Tibial nerve (tissue), 4 donors: Measurements from ENCODE around the gene SFMBT1. TPM values are rescaled to one million over a fixed set of nuclear protein-coding genes. Genes with fewer than 3 reads are reported as not detected.

ENCODE experiments used
- DNase-seq, 2 donors: peaks; one replicate each; pipeline ENCODE4 v3.0.0-alpha.2; 2019; ENCODE audit warnings: low spot score in 2 of 2
- H3K27ac ChIP-seq, 4 donors: fragments of 200-600 bp; sonication (generic) in 3 of 4; one replicate each; pipeline ENCODE4 v1.5.1; 2017 to 2019; ENCODE audit warnings: mild to moderate bottlenecking in 1 of 4
- H3K27me3 ChIP-seq, 2 donors: fragments of 200-600 bp; sonication (generic) in 1 of 2; one replicate each; pipeline versions ENCODE4 v1.5.1 to v1.6.0; 2017 to 2019
- H3K36me3 ChIP-seq, 3 donors: fragments of 200-600 bp; sonication (generic); one replicate each; pipeline ENCODE4 v1.5.1; 2018 to 2019
- H3K4me1 ChIP-seq, 4 donors: fragments of 200-600 bp; sonication (generic) in 3 of 4; one replicate each; pipeline ENCODE4 v1.5.1; 2017 to 2019
- H3K4me3 ChIP-seq, 4 donors: fragments of 200-600 bp; sonication (generic) in 3 of 4; one replicate each; pipeline ENCODE4 v1.5.1; 2017 to 2019; ENCODE audit warnings: mild to moderate bottlenecking in 1 of 4, moderate library complexity in 1 of 4
- H3K9me3 ChIP-seq, 4 donors: fragments of 200-600 bp; sonication (generic) in 3 of 4; one replicate each; pipeline ENCODE4 v1.5.1; 2017 to 2019
- CTCF ChIP-seq, 5 experiments: fragments of 200-600 bp in 3 of 5; fragments of 450-650 bp in 2 of 5; sonication (generic) in 3 of 5; IDR thresholded peaks; one replicate each; pipeline ENCODE4 v1.5.1; 2016 to 2019; ENCODE audit warnings: antibody characterized with exemption in 5 of 5, mild to moderate bottlenecking in 3 of 5, moderate library complexity in 2 of 5
- EP300 ChIP-seq, 2 donors: sonication (generic); formaldehyde crosslinking; IDR thresholded peaks; one replicate each; pipeline ENCODE4 v1.6.1; 2017; ENCODE audit warnings: antibody characterized with exemption in 2 of 2, mild to moderate bottlenecking in 1 of 2
- POLR2A ChIP-seq, 2 donors: fragments of 450-650 bp; IDR thresholded peaks; one replicate each; pipeline ENCODE4 v1.6.1; 2017; ENCODE audit warnings: antibody characterized with exemption in 2 of 2, mild to moderate bottlenecking in 2 of 2, moderate library complexity in 2 of 2
- WGBS, 2 donors: methylation state at CpG; one replicate each; pipeline ENCODE4 v1.1.5; 2018; 5-methylcytosine and 5-hydroxymethylcytosine counted together
- total RNA-seq, 4 donors: library from RNA; depleted of rRNA; stranded (reverse); fragments of >200 nt; gene quantifications; one replicate each; pipeline ENCODE4 v1.1.0, GENCODE V29; 2016

The SFMBT1 gene
- total RNA-seq, 4 donors from 2014 or later = 15.5 to 31.2 (median 18.2) TPM

- 56 to 57% methylated on average over 3 of the region's 3 CpGs for WGBS, 2 donors
- TF ChIP-seq EP300 (IDR thresholded peaks at IDR 0.05) (no peak), POLR2A (IDR thresholded peaks at IDR 0.05) (no peak), CTCF (IDR thresholded peaks at IDR 0.05) (no peak)
- Histone ChIP-seq H3K4me1 (peaks cover 0 to 21% (median 11%) of the 10 kb centered on the region in 4 donors), H3K36me3 (no peaks in the 10 kb centered on the region), H3K27ac (no peak overlapping the region), H3K27me3 (no peaks in the 10 kb centered on the region), H3K9me3 (no peaks in the 10 kb centered on the region), H3K4me3 (no peak overlapping the region)
- no peak for DNase-seq
These were observed 58.9 kb downstream of the SFMBT1 start for GRCh38 chr3:52986938-52987337.

DNA sequence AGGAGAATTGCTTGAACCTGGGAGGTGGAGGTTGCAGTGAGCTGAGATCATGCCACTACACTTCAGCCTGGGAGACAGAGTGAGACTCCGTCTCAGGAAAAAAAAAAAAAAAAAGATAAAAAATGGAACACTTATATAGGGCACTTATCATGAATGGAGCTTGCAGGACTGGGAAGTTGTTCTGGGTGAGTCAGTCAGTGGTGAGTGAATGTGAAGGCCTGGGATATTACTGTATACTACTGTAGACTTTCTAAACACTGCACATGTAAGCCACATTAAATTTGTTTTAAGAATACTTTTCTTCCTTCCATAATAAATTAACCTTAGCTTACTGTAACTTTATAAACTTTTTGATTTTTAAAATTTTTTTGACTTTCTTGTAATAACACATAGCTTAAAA lies 59.8 kb downstream of the SFMBT1 start:
- Histone ChIP-seq H3K36me3 (no peaks in the 10 kb centered on the region), H3K4me3 (no peak overlapping the region), H3K9me3 (no peaks in the 10 kb centered on the region), H3K27me3 (no peaks in the 10 kb centered on the region), H3K27ac (no peak overlapping the region), H3K4me1 (peaks cover 0 to 21% (median 11%) of the 10 kb centered on the region in 4 donors)
- TF ChIP-seq CTCF (IDR thresholded peaks at IDR 0.05) = no peak
- no peak for TF ChIP-seq EP300 (IDR thresholded peaks at IDR 0.05)
- TF ChIP-seq POLR2A (IDR thresholded peaks at IDR 0.05) = no peak
- no peak for DNase-seq
- WGBS, 2 donors = 71 to 77% methylated on average over 1 of the region's 1 CpG

GRCh38 chr3:52983828-52984227 lies 62.0 kb downstream of the SFMBT1 start:
- H3K27ac ChIP-seq = peak overlapping the region in 2 of 4 donors; percentile 55 to 63

GRCh38 chr3:52983336-52983807 lies 62.5 kb downstream of the SFMBT1 start:
- peak overlapping the region in 2 of 4 donors; percentile 55 to 63 for H3K27ac ChIP-seq
- peaks cover 0 to 12% (median 11%) of the 10 kb centered on the region in 4 donors for H3K4me1 ChIP-seq
- peak in 1 of 2 donors; percentile 19 for DNase-seq
- no peaks in the 10 kb centered on the region for H3K36me3 ChIP-seq
- WGBS, 2 donors = 74 to 76% methylated on average over 5 of the region's 5 CpGs
- H3K27me3 ChIP-seq = no peaks in the 10 kb centered on the region
- no peak overlapping the region for H3K4me3 ChIP-seq
- H3K9me3 ChIP-seq = no peaks in the 10 kb centered on the region
- peak in 1 of 2 donors; percentile 43 for TF ChIP-seq EP300 (IDR thresholded peaks at IDR 0.05)
- no peak for TF ChIP-seq POLR2A (IDR thresholded peaks at IDR 0.05)

More at GRCh38 chr3:52983828-52984227, 62.0 kb downstream of the SFMBT1 start:
- DNase-seq = no peak
- H3K36me3 ChIP-seq = no peaks in the 10 kb centered on the region
- no peaks in the 10 kb centered on the region for H3K9me3 ChIP-seq
- no peak overlapping the region for H3K4me3 ChIP-seq
- no peaks in the 10 kb centered on the region for H3K27me3 ChIP-seq
- peaks cover 0 to 12% (median 11%) of the 10 kb centered on the region in 4 donors for H3K4me1 ChIP-seq
- TF ChIP-seq CTCF (IDR thresholded peaks at IDR 0.05) (no peak), POLR2A (IDR thresholded peaks at IDR 0.05) (no peak), EP300 (IDR thresholded peaks at IDR 0.05) (no peak)

GRCh38 chr3:52982839-52983238 lies 63.0 kb downstream of the SFMBT1 start:
- Histone ChIP-seq H3K36me3 (no peaks in the 10 kb centered on the region), H3K9me3 (no peaks in the 10 kb centered on the region), H3K27ac (peak overlapping the region in 1 of 4 donors; percentile 56), H3K4me1 (peaks cover 0 to 12% (median 11%) of the 10 kb centered on the region in 4 donors), H3K27me3 (no peaks in the 10 kb centered on the region), H3K4me3 (no peak overlapping the region)
- 77 to 78% methylated on average over 2 of the region's 2 CpGs for whole genome bisulfite sequencing, 2 donors
- no peak for DNase-seq
- TF ChIP-seq EP300 (IDR thresholded peaks at IDR 0.05) (no peak), CTCF (IDR thresholded peaks at IDR 0.05) (no peak), POLR2A (IDR thresholded peaks at IDR 0.05) (no peak)
